SKM-1 (cell line): ENCODE data around the gene IRF7.
A peak's percentile ranks its signal among the peaks of the same experiment; 100 is the strongest.

ENCODE experiments used
- DNase-seq: peaks from one replicate; lab custom pipeline; 2025; ENCODE audit not compliant: unreplicated experiment; lab: John Stamatoyannopoulos, UW

The IRF7 gene

DNA sequence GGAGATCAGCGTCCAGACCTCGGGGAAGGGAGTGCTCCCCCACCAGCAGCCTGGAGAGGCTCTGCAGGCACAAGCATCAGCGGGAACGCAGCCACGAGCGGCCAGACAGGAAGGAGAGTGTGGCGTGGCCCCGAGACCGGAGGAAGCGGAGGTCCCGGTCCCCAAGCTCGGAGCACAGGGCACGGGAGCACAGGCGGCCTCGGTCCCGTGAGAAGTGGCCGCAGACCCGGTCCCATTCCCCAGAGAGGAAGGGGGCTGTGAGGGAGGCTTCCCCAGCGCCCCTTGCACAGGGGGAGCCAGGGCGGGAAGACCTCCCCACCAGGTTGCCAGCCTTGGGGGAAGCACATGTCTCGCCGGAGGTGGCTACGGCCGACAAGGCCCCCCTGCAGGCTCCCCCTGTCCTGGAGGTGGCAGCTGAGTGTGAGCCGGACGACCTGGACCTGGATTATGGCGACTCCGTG lies 6.9 kb downstream of the IRF7 start:
- no peak for DNase-seq

- no peak for DNase-seq
Observed at GRCh38 chr11:607971-608659, 7.6 kb downstream of the IRF7 start.

DNA sequence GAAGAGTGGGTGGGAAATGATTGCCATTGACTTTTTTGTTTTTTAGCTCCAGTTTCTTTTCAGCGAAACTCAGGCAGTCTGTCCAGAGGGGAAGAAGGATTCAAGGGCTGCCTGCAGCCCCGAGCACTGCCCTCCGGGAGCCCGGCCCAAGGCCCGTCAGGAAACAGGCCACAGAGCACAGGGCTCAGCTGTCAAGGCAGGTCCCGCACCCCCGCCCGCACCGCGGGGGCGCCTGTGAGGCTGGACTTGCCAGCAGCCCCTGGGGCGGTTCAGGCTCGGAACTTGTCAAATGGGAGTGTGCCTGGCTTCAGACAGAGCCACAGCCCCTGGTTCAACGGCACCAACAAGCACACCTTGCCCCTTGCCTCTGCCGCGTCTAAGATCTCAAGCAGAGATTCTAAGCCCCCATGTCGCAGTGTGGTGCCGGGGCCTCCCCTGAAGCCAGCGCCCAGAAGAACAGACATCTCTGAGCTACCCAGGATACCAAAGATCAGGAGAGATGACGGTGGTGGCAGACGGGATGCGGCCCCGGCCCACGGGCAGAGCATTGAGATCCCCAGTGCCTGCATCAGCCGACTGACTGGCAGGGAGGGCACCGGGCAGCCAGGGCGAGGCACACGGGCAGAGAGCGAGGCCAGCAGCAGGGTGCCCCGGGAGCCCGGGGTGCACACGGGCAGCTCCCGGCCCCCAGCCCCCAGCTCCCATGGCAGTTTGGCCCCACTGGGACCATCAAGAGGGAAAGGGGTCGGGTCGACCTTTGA lies 8.6 kb downstream of the IRF7 start:
- DNase-seq: no peak

DNA sequence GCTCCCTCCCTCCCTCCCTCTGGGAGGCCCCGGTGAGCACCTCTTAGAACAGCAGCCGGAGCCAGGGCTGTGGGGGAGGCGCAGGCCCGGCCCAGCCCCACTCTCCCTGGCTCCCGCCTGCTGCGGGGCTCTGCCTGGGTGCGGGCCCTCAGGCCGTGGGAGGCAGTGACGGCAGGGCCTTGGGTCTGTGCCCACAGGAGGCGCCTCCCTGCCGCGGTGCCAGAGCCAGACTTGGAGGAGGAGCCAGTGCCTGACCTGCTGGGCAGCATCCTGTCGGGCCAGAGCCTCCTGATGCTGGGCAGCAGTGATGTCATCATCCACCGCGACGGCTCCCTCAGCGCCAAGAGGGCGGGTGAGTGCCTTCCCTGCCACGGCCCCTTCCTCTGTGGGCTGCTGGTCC lies 9.5 kb downstream of the IRF7 start:
- no peak for DNase-seq

GRCh38 chr11:605286-606129 lies 10.2 kb downstream of the IRF7 start:
- DNase-seq: no peak

- DNase-seq: no peak
Observed at GRCh38 chr11:603154-603553, 12.6 kb downstream of the IRF7 start.

DNA sequence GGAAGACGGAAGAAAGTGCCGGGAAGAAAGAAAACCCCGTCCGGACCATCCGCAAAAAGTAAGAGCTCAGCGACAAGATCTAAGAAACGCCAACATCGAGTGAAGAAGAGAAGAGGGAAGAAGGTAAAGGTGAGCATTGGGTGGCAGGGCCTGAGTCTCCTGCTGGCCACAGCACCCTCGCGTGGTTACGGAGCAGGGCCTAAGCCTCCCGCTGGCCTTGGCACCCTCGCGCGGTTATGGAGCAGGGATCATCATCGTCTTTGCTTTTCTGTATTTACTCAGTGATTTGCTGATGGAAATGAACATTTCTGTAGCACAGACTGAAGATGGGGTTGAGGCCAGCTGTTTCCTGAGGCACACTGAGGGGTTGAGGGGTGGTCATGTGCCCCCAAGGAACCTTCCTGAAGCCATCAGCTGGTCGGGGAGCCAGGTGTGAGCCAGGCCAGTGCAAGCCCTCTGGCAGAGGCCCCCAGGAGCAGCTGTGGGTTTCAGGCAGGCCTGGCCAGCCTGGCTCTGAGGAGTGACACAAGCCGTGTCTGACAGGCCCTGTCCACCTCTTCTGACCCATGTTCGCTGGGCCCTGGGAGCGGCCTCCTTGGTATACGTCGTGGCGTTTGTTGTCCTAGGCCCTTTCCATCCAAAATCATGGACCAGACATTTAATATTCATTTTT lies 14.0 kb downstream of the IRF7 start:
- no peak for DNase-seq

GRCh38 chr11:598005-598680 lies 17.6 kb downstream of the IRF7 start:
- DNase-seq: no peak

- DNase-seq: no peak
Observed at GRCh38 chr11:597166-597725, 18.5 kb downstream of the IRF7 start.

GRCh38 chr11:596374-596773 lies 19.4 kb downstream of the IRF7 start:
- no peak for DNase-seq

DNA sequence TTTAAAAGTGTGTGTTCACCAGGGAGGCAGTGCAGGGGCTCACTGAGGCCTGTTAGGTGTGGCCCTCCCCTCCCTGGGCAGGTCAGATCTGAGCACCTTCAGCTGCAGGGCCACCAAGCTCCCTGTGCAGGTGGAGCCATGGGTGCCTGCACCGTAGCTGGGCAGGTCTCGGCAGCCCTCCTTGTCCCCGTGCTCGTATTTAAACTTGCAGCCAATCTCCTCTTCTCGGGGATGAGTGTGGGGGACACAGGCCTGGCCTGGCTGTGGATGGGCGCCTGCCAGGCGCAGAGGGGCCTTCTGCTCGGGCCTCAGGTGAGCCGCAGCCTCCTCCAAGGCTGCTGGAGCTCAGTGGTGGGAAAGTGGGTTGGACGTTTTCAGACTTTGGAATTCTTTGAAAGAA lies 20.4 kb downstream of the IRF7 start:
- DNase-seq: no peak

DNA sequence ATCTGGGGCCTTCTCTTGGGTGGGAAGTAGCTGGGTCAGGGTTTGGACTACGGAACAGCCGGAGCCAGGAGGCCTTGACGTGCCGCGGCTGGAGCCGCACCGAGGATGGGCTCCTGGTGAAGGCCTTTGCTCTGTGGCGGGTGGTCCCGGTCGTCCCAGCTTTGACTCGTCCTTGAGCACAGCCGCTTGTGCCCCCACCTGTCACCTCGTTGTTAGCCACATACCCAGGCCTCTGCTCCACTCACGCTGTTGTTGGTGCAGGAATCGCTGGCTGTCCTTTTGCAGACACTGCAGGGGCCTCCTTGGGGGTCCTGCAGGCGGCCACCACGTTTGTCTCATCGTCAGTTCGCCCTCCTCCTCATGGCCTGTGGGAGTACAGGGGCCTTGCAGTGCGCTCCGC lies 22.4 kb downstream of the IRF7 start:
- no peak for DNase-seq

GRCh38 chr11:592918-593317 lies 22.8 kb downstream of the IRF7 start:
- DNase-seq: no peak

- no peak for DNase-seq
Observed at GRCh38 chr11:592501-592900, 23.2 kb downstream of the IRF7 start.

GRCh38 chr11:590997-591396 lies 24.8 kb downstream of the IRF7 start:
- DNase-seq: no peak

GRCh38 chr11:589798-590197 lies 26.0 kb downstream of the IRF7 start:
- DNase-seq: no peak

- DNase-seq: peak; percentile 54
Observed at GRCh38 chr11:587978-588380, 27.8 kb downstream of the IRF7 start.

GRCh38 chr11:587546-587945 lies 28.2 kb downstream of the IRF7 start:
- no peak for DNase-seq

GRCh38 chr11:586376-587316 lies 29.1 kb downstream of the IRF7 start:
- DNase-seq: no peak
